GM18526 (cell line): ENCODE data around the gene PCDH17.

Experiments used
- POLR2A ChIP-seq: IDR thresholded peaks from 3 replicates; pipeline ENCODE4 v1.6.1; 2011; ENCODE audit not compliant: insufficient read length; ENCODE audit errors: extremely low read depth

Gene PCDH17

GRCh38 chr13:57666131-57666953 is 34.8 kb downstream of the PCDH17 start:
- TF ChIP-seq POLR2A: no peak

- no peak for TF ChIP-seq POLR2A
Measured at GRCh38 chr13:57672168-57672567, 40.6 kb downstream of the PCDH17 start.

- no peak for TF ChIP-seq POLR2A
Measured at GRCh38 chr13:57673197-57673596, 41.7 kb downstream of the PCDH17 start.

GRCh38 chr13:57675526-57675925 is 44.0 kb downstream of the PCDH17 start:
- TF ChIP-seq POLR2A: no peak

GRCh38 chr13:57680609-57681008 is 49.1 kb downstream of the PCDH17 start:
- TF ChIP-seq POLR2A: no peak

GRCh38 chr13:57682128-57682716 is 50.7 kb downstream of the PCDH17 start:
- TF ChIP-seq POLR2A: no peak

- no peak for TF ChIP-seq POLR2A
Measured at GRCh38 chr13:57698851-57699250, 67.3 kb downstream of the PCDH17 start.

GRCh38 chr13:57704031-57704430 is 72.5 kb downstream of the PCDH17 start:
- no peak for TF ChIP-seq POLR2A

GRCh38 chr13:57716295-57716694 is 84.8 kb downstream of the PCDH17 start:
- no peak for TF ChIP-seq POLR2A

GRCh38 chr13:57724486-57725272 is 93.1 kb downstream of the PCDH17 start:
- TF ChIP-seq POLR2A: no peak

- no peak for TF ChIP-seq POLR2A
Measured at GRCh38 chr13:57725480-57725879, 93.9 kb downstream of the PCDH17 start.

GRCh38 chr13:57726981-57727380 is 95.4 kb downstream of the PCDH17 start:
- no peak for TF ChIP-seq POLR2A

GRCh38 chr13:57734306-57734705 is 102.8 kb downstream of the PCDH17 start:
- no peak for TF ChIP-seq POLR2A

- TF ChIP-seq POLR2A: no peak
Measured at GRCh38 chr13:57739089-57739488, 107.5 kb downstream of the PCDH17 start.

GRCh38 chr13:57739543-57740190 is 108.1 kb downstream of the PCDH17 start:
- TF ChIP-seq POLR2A: no peak

GRCh38 chr13:57740719-57741118 is 109.2 kb downstream of the PCDH17 start:
- TF ChIP-seq POLR2A: no peak

GRCh38 chr13:57748096-57748495 is 116.6 kb downstream of the PCDH17 start:
- TF ChIP-seq POLR2A: no peak
